Prostate gland (tissue), 2 donors: ENCODE measurements around the gene TRIO. TPM values are rescaled to one million over a fixed set of nuclear protein-coding genes. Genes with fewer than 3 reads are reported as not detected.

Experiments used
- DNase-seq: peaks from one replicate; pipeline ENCODE4 v3.0.0-alpha.2; 2019; ENCODE audit warnings: low spot score
- H3K27ac ChIP-seq, 2 donors: fragments of 200-600 bp; sonication (generic); 2 replicates each; pipeline ENCODE4 v1.5.1; 2017 to 2019
- H3K27me3 ChIP-seq: fragments of 200-600 bp; sonication (generic); replicated peaks from 2 replicates; pipeline ENCODE4 v1.5.1; 2019; ENCODE audit not compliant: insufficient read depth
- H3K36me3 ChIP-seq, 2 donors: fragments of 200-600 bp; sonication (generic); 1 replicate in 1 of 2; 2 replicates in 1 of 2; pipeline versions ENCODE4 v1.5.1 to v1.8.1; 2017 to 2019
- H3K4me1 ChIP-seq: fragments of 200-600 bp; sonication (generic); replicated peaks from 2 replicates; pipeline ENCODE4 v1.5.1; 2019
- H3K4me3 ChIP-seq, 2 donors: fragments of 200-600 bp; sonication (generic); 2 replicates each; pipeline ENCODE4 v1.5.1; 2017 to 2019
- H3K9me3 ChIP-seq: fragments of 200-600 bp; sonication (generic); 2 replicates; pipeline ENCODE4 v1.5.1; 2017
- CTCF ChIP-seq, 4 experiments: fragments of 200-600 bp in 2 of 4; fragments of 450-650 bp in 2 of 4; sonication (generic) in 2 of 4; IDR thresholded peaks; 1 replicate in 3 of 4; 2 replicates in 1 of 4; pipeline ENCODE4 v1.5.1; 2016 to 2019; ENCODE audit warnings: antibody characterized with exemption in 4 of 4, mild to moderate bottlenecking in 2 of 4, moderate library complexity in 2 of 4
- POLR2A ChIP-seq: fragments of 450-650 bp; IDR thresholded peaks from one replicate; pipeline ENCODE4 v1.6.1; 2016; ENCODE audit warnings: antibody characterized with exemption, mild to moderate bottlenecking
- POLR2AphosphoS5 ChIP-seq: sonication (generic); formaldehyde crosslinking; IDR thresholded peaks from one replicate; pipeline ENCODE4 v1.6.1; 2017; ENCODE audit warnings: antibody characterized with exemption
- WGBS: methylation state at CpG from one replicate; pipeline ENCODE4 v1.1.5; 2018; 5-methylcytosine and 5-hydroxymethylcytosine counted together
- intact Hi-C: fragments of 100-400 bp; cut with DNase I; formaldehyde crosslinking; loops from one replicate; pipeline ENCODE4 v1.14.2; 2022
- total RNA-seq, 2 donors: library from RNA; depleted of rRNA; stranded (reverse); fragments of >200 nt; gene quantifications; one replicate each; pipeline ENCODE4 v1.1.0, GENCODE V29; 2016

TRIO gene
- total RNA-seq, 2 donors from 2014 or later: 90.3 to 197 TPM

GRCh38 chr5:14155075-14155474, 11.9 kb downstream of the TRIO start:
- intact Hi-C loops: no loop called here

GRCh38 chr5:14155739-14156138, 12.6 kb downstream of the TRIO start:
- no peak for DNase-seq
- 100% methylated on average over 1 of the region's 1 CpG for WGBS
- Histone ChIP-seq H3K4me1 (peaks cover 9% of the 10 kb centered on the region), H3K4me3 (no peak overlapping the region), H3K27ac (no peak overlapping the region), H3K36me3 (no peaks in the 10 kb centered on the region), H3K27me3 (no peaks in the 10 kb centered on the region), H3K9me3 (no peaks in the 10 kb centered on the region)
- intact Hi-C loops: no loop called here
- no peak for TF ChIP-seq POLR2A
- TF ChIP-seq POLR2AphosphoS5: no peak
- TF ChIP-seq CTCF (IDR thresholded peaks at IDR 0.05): no peak

More at GRCh38 chr5:14155075-14155474, 11.9 kb downstream of the TRIO start:
- H3K27ac ChIP-seq: peak overlapping the region in 1 of 2 donors; percentile 6
- DNase-seq: no peak
- no peak for TF ChIP-seq CTCF (IDR thresholded peaks at IDR 0.05)
- TF ChIP-seq POLR2AphosphoS5: no peak
- TF ChIP-seq POLR2A: no peak
- H3K27me3 ChIP-seq: no peaks in the 10 kb centered on the region
- no peak overlapping the region for H3K4me3 ChIP-seq
- H3K4me1 ChIP-seq: peaks cover 9% of the 10 kb centered on the region
- no peaks in the 10 kb centered on the region for H3K9me3 ChIP-seq
- H3K36me3 ChIP-seq: no peaks in the 10 kb centered on the region
- whole genome bisulfite sequencing: 91% methylated on average over 1 of the region's 1 CpG

- Histone ChIP-seq H3K27ac (no peak overlapping the region), H3K27me3 (no peaks in the 10 kb centered on the region), H3K4me1 (peaks cover 9% of the 10 kb centered on the region), H3K4me3 (no peak overlapping the region), H3K9me3 (no peaks in the 10 kb centered on the region), H3K36me3 (no peaks in the 10 kb centered on the region)
- TF ChIP-seq POLR2A (no peak), POLR2AphosphoS5 (no peak), CTCF (IDR thresholded peaks at IDR 0.05) (no peak)
- no peak for DNase-seq
- WGBS: 53% methylated on average over 6 of the region's 6 CpGs
- intact Hi-C loops: no loop called here
These were observed 13.1 kb downstream of the TRIO start for GRCh38 chr5:14156290-14156649.

- peaks cover 9% of the 10 kb centered on the region for H3K4me1 ChIP-seq
- H3K4me3 ChIP-seq: no peak overlapping the region
- 40% methylated on average over 8 of the region's 8 CpGs for WGBS
- no peaks in the 10 kb centered on the region for H3K36me3 ChIP-seq
- TF ChIP-seq POLR2A (no peak), CTCF (IDR thresholded peaks at IDR 0.05) (no peak), POLR2AphosphoS5 (peak; percentile 21)
- H3K27ac ChIP-seq: peak overlapping the region in 1 of 2 donors; percentile 11
- DNase-seq: no peak
- no peaks in the 10 kb centered on the region for H3K27me3 ChIP-seq
- intact Hi-C loops: no loop called here
- H3K9me3 ChIP-seq: no peaks in the 10 kb centered on the region
These were observed 13.7 kb downstream of the TRIO start for GRCh38 chr5:14156650-14157492.

GRCh38 chr5:14157493-14157782, 14.3 kb downstream of the TRIO start:
- TF ChIP-seq POLR2AphosphoS5 (no peak), CTCF (IDR thresholded peaks at IDR 0.05) (no peak), POLR2A (no peak)
- Histone ChIP-seq H3K27ac (no peak overlapping the region), H3K9me3 (no peaks in the 10 kb centered on the region), H3K4me1 (peaks cover 9% of the 10 kb centered on the region), H3K27me3 (no peaks in the 10 kb centered on the region), H3K36me3 (no peaks in the 10 kb centered on the region), H3K4me3 (no peak overlapping the region)
- intact Hi-C loops: no loop called here
- 91% methylated on average over 3 of the region's 3 CpGs for WGBS
- no peak for DNase-seq
